Activated naive CD4-positive, alpha-beta T cell treated with anti-CD3 and anti-CD28 coated beads, Interleukin-2, amount 10 ng/mL, durations not matched to agents 7 days and 5 days (primary cell): Measurements from ENCODE around the gene FBL.

Experiments used
- CTCF ChIA-PET: fragments of 350-600 bp; sonication (Branson Sonifier 250); formaldehyde crosslinking; loops from one replicate; lab custom pipeline; 2021; ENCODE audit warnings: antibody characterized with exemption; lab: Charles Lee
- DNase-seq: peaks from one replicate; pipeline ENCODE4 v3.0.0-alpha.2; 2020
- H3K27ac Mint-ChIP-seq: one replicate; pipeline ENCODE4 v1.8.0; 2021; ENCODE audit warnings: mild to moderate bottlenecking, moderate library complexity, mixed read lengths
- H3K27me3 Mint-ChIP-seq: one replicate; pipeline ENCODE4 v1.8.0; 2021; ENCODE audit warnings: mild to moderate bottlenecking, mixed read lengths
- H3K36me3 Mint-ChIP-seq: one replicate; pipeline ENCODE4 v1.8.0; 2021; ENCODE audit warnings: mixed read lengths
- H3K4me1 Mint-ChIP-seq: one replicate; pipeline ENCODE4 v1.8.0; 2021; ENCODE audit warnings: mixed read lengths
- H3K4me3 Mint-ChIP-seq: one replicate; pipeline ENCODE4 v1.8.0; 2021; ENCODE audit warnings: mild to moderate bottlenecking, moderate library complexity, mixed read lengths
- H3K9me3 Mint-ChIP-seq: one replicate; pipeline ENCODE4 v1.8.0; 2021; ENCODE audit warnings: mixed read lengths

Gene FBL

DNA sequence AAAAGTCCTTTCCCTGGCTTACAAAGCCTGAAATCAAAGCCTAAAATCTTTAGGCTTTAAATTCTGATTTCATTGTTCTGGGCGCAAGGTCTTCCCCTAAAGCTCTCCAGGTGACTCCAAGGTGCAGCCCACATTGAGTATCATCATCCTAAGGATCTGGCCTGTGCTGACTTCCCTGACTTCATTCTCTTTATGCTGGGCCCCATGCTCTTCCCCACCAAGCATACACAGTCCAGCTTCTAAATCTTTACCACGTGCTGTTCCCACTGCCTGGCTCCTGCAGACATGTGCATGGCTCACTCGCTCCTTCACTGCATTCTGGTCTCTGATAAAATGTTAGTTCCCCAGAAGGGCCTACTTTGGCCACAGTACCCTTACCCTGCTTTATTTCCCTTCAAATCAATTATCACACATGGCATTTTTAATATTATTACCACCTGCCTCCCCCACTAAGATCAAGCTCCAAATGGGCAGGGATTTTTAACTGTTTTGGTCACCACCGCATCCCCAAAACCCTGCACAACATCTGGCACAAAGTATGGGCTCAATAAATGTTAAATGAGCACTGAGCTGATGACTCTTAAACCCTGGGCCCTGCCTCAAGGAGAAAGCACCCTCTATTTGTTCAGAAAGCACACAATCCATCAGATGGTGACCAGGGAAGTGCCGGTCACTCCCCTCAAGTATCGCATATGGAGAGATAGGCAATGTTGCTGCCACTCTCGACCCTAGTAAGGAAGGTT, 3.3 kb downstream of the FBL start:
- peaks cover 26% of the 10 kb centered on the region for H3K36me3 Mint-ChIP-seq
- H3K27me3 Mint-ChIP-seq = no peaks in the 10 kb centered on the region
- H3K4me1 Mint-ChIP-seq = peaks cover 51% of the 10 kb centered on the region
- CTCF ChIA-PET = interaction anchor here (0.7 to 7.1 kb wide), 17 partner anchors 9 to 462 kb away, joined by 3 to 80 read pairs (median 5); partner anchors contain the start of gene DYRK1B
- no peak for DNase-seq
- peak overlapping the region; percentile 82 for H3K27ac Mint-ChIP-seq
- H3K9me3 Mint-ChIP-seq = no peaks in the 10 kb centered on the region
- no peak overlapping the region for H3K4me3 Mint-ChIP-seq

DNA sequence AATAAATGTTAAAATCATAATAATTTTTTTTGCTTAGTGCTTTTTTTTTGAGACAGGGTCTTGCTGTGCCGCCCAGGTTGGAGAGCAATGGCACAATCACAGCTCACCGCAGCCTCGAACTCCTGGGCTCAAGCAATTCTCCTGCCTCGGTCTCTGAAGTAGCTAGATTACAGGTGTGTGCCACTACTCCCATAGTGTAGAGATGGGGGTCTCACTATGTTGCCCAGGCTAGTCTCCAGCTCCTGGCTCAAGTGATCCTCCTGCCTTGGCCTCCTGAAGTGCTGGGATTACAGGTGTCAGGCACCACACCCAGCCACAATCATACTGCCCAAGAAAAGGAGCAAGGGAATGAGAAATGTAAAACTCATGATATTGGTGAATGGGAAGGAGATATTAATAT, 5.1 kb downstream of the FBL start:
- peaks cover 37% of the 10 kb centered on the region for H3K36me3 Mint-ChIP-seq
- H3K9me3 Mint-ChIP-seq = no peaks in the 10 kb centered on the region
- no peaks in the 10 kb centered on the region for H3K27me3 Mint-ChIP-seq
- peak overlapping the region; percentile 73 for H3K27ac Mint-ChIP-seq
- no peak overlapping the region for H3K4me3 Mint-ChIP-seq
- DNase-seq = no peak
- H3K4me1 Mint-ChIP-seq = peaks cover 39% of the 10 kb centered on the region
- CTCF ChIA-PET = interaction anchor here (0.8 to 7.1 kb wide), 5 partner anchors 12 to 167 kb away, joined by 4 to 80 read pairs (median 38); no protein-coding TSS in a partner anchor

DNA sequence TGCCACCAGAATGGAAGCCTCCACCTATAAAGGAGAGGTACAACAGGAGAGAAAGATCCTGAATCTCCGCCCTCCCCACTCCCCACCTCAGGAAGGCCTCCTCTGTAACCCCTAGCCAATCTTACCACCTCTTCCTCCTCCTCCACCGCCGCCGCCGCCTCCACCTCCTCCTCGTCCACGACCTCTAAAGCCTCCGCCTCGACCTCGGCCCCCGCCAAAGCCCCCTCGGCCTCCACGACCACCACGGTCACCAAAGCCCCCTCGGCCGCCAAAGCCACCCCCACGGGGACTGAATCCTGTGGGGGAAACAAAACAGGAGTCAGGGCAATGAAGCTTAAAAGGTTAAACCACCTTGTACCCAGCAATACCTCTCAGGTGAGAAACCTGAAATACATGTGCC, 5.7 kb downstream of the FBL start:
- DNase-seq = no peak
- CTCF ChIA-PET = interaction anchor here (0.8 to 7.1 kb wide), 4 partner anchors 30 to 166 kb away, joined by 4 to 80 read pairs (median 54); no protein-coding TSS in a partner anchor
- Mint-ChIP-seq H3K9me3 (no peaks in the 10 kb centered on the region), H3K4me3 (no peak overlapping the region), H3K36me3 (peaks cover 39% of the 10 kb centered on the region), H3K27me3 (no peaks in the 10 kb centered on the region), H3K4me1 (peaks cover 39% of the 10 kb centered on the region), H3K27ac (peak overlapping the region; percentile 63)

DNA sequence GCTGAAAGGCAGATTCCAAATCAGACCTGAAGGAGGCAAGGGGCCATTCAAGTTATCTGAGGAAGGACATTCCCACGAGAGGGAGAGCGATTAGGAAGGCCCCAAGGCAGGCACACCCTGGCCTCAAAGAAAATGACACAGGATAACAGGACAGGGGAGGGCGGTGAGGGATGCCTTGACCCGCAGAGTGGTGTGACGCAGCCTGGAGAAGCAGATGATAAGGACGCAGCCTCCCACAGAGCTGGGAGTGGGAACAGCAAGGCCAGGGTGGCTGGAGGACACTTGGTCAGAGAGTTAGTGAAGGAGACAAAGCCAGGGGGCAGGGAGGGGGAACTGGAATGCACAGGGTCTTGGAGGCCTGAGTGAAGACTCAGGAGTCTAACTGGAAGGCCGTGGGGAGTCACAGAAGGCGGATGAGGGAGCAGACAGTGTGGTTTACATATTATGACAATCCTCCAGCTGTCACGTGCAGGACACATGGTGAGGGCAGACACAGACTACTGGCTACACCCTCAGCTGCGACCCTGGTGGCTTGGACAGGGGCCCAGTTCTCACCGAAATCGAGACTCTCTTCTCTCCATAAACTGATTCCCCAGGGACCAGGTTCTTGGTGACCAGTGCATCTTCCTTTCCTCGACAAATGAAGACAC, 6.4 kb downstream of the FBL start:
- H3K27me3 Mint-ChIP-seq = no peaks in the 10 kb centered on the region
- no peak for DNase-seq
- H3K4me3 Mint-ChIP-seq = no peak overlapping the region
- H3K9me3 Mint-ChIP-seq = no peaks in the 10 kb centered on the region
- CTCF ChIA-PET = no interaction called here
- no peak overlapping the region for H3K27ac Mint-ChIP-seq
- H3K36me3 Mint-ChIP-seq = peaks cover 40% of the 10 kb centered on the region
- H3K4me1 Mint-ChIP-seq = peaks cover 35% of the 10 kb centered on the region

DNA sequence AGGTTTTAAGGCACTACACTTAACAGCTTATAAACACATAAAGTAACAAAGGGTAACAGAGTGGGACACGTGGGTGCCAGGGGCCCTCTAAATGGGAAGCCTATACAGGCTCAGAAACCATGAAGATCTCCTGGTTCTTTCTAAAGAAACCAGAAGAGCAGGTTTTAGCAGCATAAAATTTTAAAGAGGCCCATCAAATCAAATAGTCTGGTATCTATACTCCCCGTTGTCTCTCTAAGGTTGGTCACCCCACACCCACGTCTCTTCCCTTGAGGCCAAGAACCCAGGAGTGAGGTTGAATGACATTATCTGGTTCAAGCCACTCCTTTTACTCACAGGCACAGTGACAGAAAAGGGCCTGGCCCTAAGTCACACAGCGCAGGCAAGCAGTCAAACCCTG, 7.6 kb downstream of the FBL start:
- Mint-ChIP-seq H3K27me3 (no peaks in the 10 kb centered on the region), H3K4me3 (no peak overlapping the region), H3K9me3 (no peaks in the 10 kb centered on the region), H3K36me3 (peaks cover 44% of the 10 kb centered on the region), H3K4me1 (peaks cover 32% of the 10 kb centered on the region), H3K27ac (peak overlapping the region; percentile 68)
- CTCF ChIA-PET = no interaction called here
- DNase-seq = no peak

DNA sequence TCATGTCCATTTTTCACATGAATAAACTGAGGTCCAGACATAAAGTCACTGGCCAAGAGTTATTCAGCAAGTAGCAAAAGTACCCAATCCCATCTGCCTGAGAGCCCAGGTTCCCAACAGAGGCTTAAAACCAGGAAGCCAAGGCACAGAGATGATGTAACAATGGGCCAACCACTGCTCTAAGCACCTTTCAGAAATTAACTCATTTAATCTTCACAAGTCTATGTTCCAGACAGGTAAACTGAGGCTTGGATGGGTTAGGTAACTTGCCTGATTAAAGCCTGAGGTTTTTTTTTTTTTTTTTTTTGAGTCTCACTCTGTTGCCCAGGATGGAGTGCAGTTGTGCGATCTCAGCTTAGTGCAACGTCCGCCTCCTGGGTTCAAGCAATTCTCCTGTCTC, 8.2 kb downstream of the FBL start:
- H3K27ac Mint-ChIP-seq = no peak overlapping the region
- H3K4me3 Mint-ChIP-seq = no peak overlapping the region
- peaks cover 44% of the 10 kb centered on the region for H3K36me3 Mint-ChIP-seq
- no peaks in the 10 kb centered on the region for H3K9me3 Mint-ChIP-seq
- DNase-seq = no peak
- CTCF ChIA-PET = no interaction called here
- H3K4me1 Mint-ChIP-seq = peaks cover 28% of the 10 kb centered on the region
- H3K27me3 Mint-ChIP-seq = no peaks in the 10 kb centered on the region

DNA sequence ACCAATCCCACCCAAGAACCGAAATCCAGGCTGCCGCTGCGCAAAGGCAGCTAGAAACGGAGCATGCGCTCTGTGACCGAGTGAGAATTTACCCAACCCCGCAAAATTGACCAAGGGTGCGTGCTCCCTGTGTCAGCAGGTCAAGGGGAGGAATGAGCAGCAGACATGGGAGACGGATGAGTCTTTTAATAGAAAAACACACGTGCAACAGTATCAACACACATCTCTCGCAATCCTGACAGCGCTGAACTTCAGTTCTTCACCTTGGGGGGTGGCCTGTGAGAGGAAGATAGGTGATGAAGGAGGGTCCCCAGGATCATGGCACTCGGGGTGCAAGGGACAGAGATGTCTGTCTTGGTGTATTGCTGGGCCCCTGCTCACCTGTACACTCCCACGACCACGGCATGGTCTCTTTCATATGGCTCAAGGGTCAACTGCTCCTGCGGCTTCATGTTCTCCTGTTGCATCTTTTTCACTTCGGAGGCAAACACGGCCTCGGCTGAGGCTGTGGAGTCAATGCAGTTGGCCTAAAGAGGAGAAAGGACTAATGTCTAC, 11.8 kb downstream of the FBL start:
- CTCF ChIA-PET = interaction anchor here (0.7 to 2.1 kb wide), 2 partner anchors 9 to 26 kb away, joined by 3 to 32 read pairs; no protein-coding TSS in a partner anchor
- no peak for DNase-seq
- Mint-ChIP-seq H3K4me1 (peaks cover 29% of the 10 kb centered on the region), H3K4me3 (peak overlapping the region; percentile 58), H3K27me3 (no peaks in the 10 kb centered on the region), H3K9me3 (no peaks in the 10 kb centered on the region), H3K27ac (peak overlapping the region; percentile 80), H3K36me3 (peaks cover 52% of the 10 kb centered on the region)

DNA sequence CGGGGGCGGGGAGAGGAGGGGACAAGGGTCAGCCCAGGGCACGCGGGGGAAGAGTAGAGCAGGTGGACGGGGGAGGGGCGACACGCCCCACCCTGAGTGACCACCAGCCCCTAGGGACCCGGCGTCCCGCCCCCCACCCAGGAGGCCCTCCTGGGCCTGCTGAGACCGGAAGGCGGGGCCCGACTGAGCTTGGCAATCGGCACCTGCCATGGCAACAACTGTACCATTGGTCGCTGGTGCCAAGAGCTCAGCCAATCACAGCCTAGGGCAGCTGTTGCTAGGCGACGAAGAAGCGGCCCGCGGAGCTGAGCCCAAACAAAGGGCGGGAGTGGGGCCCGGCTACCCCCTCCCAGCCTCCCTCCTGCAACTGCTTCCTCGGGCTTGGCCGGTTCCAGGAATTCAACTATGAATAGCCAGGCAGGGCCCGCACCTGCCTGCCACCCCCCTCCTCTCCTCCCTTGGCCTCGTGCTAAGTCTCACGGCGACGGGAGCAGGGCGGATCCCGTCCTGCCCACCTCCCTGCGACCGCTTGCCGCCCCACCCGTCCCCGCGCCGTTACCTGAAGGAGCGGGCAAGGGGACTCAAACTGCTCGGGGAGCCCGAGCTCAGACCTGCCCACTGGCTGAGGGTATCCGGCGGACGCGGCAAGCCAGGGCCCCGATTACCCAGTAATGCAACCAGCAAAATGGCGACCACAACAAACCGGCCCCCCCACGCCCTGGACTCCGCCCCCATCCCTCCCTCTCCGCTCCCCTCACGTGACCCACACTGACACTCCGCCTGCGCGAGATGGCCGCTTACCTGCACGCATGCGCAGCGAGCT, 12.5 kb downstream of the FBL start, which contains the start of gene DYRK1B:
TSS of gene DYRK1B (minus strand) at position 699 of the 823 bp plus-strand sequence. CDS start 2,295 bp downstream, outside the sequence.
- Mint-ChIP-seq H3K27me3 (no peaks in the 10 kb centered on the region), H3K36me3 (peaks cover 54% of the 10 kb centered on the region), H3K27ac (peak within 1 kb of the TSS; percentile 80), H3K4me3 (peak within 1 kb of the TSS; percentile 74), H3K4me1 (peaks cover 34% of the 10 kb centered on the region), H3K9me3 (no peaks in the 10 kb centered on the region)
- DNase-seq = peak; percentile 98
- CTCF ChIA-PET = interaction anchor here (0.7 to 2.1 kb wide), 2 partner anchors 10 to 25 kb away, joined by 3 to 32 read pairs; no protein-coding TSS in a partner anchor

DNA sequence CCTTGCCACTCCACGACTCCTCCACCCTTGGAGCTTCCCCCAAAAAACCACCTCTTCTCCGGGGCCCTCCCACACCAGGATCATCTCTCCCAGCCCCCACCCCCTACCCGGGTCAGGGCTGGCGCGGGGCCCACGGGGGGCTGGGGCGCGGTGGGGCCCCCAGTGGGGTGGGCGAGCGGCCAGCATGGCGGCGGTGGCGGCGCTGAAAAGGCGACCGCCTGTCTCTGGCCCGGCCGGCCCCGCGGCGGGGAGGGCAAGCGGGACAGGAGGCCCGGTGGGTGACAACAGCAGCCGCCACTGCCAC, 13.1 kb downstream of the FBL start:
- CTCF ChIA-PET = interaction anchor here (2.1 kb wide), 1 partner anchor 11 kb away, joined by 32 read pairs; no protein-coding TSS in a partner anchor
- DNase-seq = no peak
- Mint-ChIP-seq H3K27ac (peak overlapping the region; percentile 28), H3K9me3 (no peaks in the 10 kb centered on the region), H3K27me3 (no peaks in the 10 kb centered on the region), H3K4me1 (peaks cover 39% of the 10 kb centered on the region), H3K4me3 (peak overlapping the region; percentile 74), H3K36me3 (peaks cover 58% of the 10 kb centered on the region)

DNA sequence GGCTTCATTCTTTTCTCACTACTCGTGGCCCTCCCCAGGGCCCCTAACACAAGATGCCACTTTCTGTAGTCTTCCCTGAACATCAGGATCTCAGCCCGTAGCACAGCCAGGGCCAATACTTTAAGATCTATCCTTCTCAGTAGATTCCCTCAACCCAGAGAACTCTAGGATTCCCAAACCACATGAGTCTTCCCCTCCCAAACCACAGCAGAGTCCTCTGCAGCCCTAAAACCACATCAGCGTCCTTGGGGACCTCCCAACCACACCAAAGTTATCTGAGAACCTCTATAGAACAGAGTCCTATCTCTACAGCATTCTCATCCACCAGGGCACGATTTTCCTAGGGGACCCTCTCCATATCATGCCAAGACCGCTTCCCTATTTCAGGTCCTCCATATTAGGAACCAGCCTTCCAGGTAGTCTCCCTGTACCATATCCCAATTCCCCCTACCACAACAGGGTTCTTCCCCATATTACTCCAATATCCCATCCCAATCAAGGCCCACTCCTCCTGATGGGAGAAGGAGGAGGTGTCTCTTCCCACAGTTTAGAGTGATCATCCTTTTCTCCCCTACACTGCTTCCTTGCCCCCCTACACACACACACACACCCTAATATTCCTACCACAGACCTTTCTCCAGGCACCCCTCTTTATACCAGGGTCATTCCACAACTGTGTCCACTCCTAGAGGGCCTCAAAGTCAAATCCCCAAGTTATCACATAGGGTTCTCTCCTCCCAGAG, 13.7 kb downstream of the FBL start:
- Mint-ChIP-seq H3K9me3 (no peaks in the 10 kb centered on the region), H3K4me1 (peaks cover 39% of the 10 kb centered on the region), H3K27ac (peak overlapping the region; percentile 28), H3K27me3 (no peaks in the 10 kb centered on the region), H3K4me3 (peak overlapping the region; percentile 74), H3K36me3 (peaks cover 58% of the 10 kb centered on the region)
- DNase-seq = no peak
- CTCF ChIA-PET = interaction anchor here (2.1 kb wide), 1 partner anchor 11 kb away, joined by 32 read pairs; no protein-coding TSS in a partner anchor

DNA sequence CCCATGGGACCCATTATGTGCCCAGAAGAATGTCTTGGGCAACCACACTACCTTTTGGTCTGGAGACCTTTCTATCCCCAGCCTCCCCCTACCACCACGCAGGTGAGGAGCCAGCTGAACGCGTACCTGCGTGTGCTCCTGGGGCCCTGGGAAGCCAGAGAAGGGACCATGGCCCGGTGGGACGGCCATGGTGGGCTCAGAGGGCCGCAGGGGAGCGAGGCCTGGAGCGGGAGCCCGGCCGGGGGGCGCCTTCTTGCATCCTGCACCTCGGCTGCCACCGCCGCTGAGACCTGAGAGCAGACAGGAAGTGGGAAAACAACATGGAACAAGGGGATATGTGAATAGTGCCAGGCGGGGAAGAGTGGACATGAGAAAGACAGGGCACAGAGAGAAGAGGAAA, 14.5 kb downstream of the FBL start:
- Mint-ChIP-seq H3K36me3 (peaks cover 53% of the 10 kb centered on the region), H3K27me3 (no peaks in the 10 kb centered on the region), H3K9me3 (no peaks in the 10 kb centered on the region), H3K4me1 (peaks cover 39% of the 10 kb centered on the region), H3K4me3 (peak overlapping the region; percentile 74), H3K27ac (no peak overlapping the region)
- no peak for DNase-seq
- CTCF ChIA-PET = no interaction called here

DNA sequence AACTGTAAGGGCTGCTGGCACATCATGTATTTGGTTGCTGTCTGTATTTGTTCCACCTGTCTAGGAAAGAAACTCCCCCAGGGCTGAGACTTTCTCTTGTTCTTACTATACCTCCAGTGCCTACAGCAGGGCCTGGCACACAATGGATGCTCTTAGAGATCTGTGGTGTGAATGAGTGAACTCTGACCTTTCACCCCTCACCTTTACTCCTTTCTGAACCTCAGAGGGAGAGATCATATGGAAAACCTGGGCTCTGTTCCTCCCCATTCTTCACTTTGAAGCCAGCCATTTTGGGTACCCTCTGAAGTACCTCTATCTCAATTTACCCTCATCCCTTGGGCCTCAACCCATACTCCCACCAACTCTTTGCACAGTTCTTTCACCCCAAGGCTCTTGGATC, 15.3 kb downstream of the FBL start:
- Mint-ChIP-seq H3K4me1 (peaks cover 39% of the 10 kb centered on the region), H3K36me3 (peaks cover 50% of the 10 kb centered on the region), H3K9me3 (no peaks in the 10 kb centered on the region), H3K27me3 (no peaks in the 10 kb centered on the region), H3K27ac (no peak overlapping the region), H3K4me3 (no peak overlapping the region)
- CTCF ChIA-PET = interaction anchor here (0.6 kb wide), 1 partner anchor 12 kb away, joined by 5 read pairs; no protein-coding TSS in a partner anchor
- no peak for DNase-seq

DNA sequence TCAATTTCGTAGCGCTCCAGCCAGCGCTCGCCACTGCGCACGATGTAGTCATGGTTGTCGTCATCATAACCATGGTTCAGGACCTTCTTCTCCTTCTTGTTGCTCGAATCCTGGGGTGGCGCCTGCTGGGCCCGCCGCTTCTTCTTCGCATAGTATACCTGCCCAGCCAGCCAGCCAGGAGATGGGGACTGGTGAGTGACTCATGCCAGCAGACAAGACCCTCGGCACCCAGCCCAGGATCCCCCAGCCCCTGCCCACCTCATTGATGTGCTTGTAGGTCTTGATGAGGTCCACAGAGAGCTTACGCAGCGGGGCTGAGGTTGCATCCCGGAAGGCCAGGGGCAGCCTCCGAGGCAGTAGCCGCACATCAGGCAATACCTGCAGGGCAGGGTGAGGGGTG, 15.8 kb downstream of the FBL start:
- no peaks in the 10 kb centered on the region for H3K9me3 Mint-ChIP-seq
- H3K27ac Mint-ChIP-seq = no peak overlapping the region
- no peak for DNase-seq
- no peaks in the 10 kb centered on the region for H3K27me3 Mint-ChIP-seq
- H3K4me3 Mint-ChIP-seq = no peak overlapping the region
- peaks cover 39% of the 10 kb centered on the region for H3K4me1 Mint-ChIP-seq
- CTCF ChIA-PET = interaction anchor here (0.6 to 3.3 kb wide), 2 partner anchors 12 to 13 kb away, joined by 5 to 20 read pairs; no protein-coding TSS in a partner anchor
- H3K36me3 Mint-ChIP-seq = peaks cover 50% of the 10 kb centered on the region
